ENCODE measurements around the gene PTPRJ. TPM values are rescaled to one million over a fixed set of nuclear protein-coding genes. Genes with fewer than 3 reads are reported as not detected.

PTPRJ gene
- polyA plus RNA-seq, 1 donor from 2014 or later = 8.6 TPM

DNA sequence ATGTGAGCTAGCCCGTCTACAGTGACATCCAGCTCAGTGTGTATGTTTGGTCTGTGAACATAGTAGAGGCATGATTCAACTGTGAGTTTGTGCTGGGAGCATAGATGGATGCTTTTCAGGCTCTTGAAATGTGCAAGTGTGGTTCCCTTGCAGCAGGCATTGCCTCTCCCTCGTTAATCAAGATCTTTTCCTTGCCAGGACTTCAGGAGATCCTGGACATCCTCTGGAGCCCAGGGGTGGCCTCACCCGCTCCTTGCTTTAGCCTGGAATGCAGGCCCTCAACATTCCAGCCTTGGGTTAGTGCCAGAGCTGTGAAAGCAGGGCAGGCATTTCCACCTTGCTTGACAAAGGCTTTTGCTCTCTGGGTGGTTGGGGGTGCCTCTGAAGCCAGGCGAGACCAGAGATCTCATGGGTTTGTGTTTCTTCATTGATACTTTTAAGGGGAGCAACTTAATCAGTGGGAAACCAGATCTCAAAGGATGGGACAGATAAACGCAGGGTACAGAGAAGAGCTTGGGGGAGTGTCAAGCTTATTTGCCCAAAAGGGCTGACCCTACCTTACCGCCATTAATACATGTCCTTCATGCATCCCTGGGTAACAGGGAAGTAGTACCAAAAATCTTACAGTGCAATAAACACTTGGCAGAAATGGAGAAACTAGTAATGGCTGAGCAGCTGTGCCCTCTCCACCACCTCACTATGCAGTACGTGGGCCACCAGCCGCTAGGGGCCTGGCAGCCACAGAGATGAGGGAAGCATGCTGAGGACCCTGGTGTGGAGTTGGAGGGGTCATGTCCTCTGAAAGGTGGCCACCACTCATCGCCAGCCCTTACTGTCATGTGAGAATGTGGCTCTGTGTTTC lies 72.1 kb downstream of the PTPRJ start:
- no peaks in the 10 kb centered on the region for H3K79me2 ChIP-seq (replicated peaks; ENCODE audit: insufficient read depth, low read length)
- no peaks in the 10 kb centered on the region for H3K36me3 ChIP-seq (ENCODE audit: insufficient read depth, low read length)
- no peaks in the 10 kb centered on the region for H3K9me3 ChIP-seq (ENCODE audit: low read length)
- H3K4me2 ChIP-seq (ENCODE audit: low read length) = no peak overlapping the region
- no peaks in the 10 kb centered on the region for H3F3A ChIP-seq (ENCODE audit: insufficient read depth, low read length, poor library complexity, severe bottlenecking)
- H3K27me3 ChIP-seq (ENCODE audit: insufficient read depth, low read depth, low read length) = no peaks in the 10 kb centered on the region
- TF ChIP-seq MXI1 (conservative IDR thresholded peaks at IDR 0.05; ENCODE audit: poor library complexity, severe bottlenecking) (no peak), EP300 (conservative IDR thresholded peaks at IDR 0.05; ENCODE audit: poor library complexity, severe bottlenecking) (no peak), CTCF (IDR thresholded peaks at IDR 0.05; ENCODE audit: poor library complexity, severe bottlenecking) (no peak), TAF1 (IDR thresholded peaks at IDR 0.05; ENCODE audit: low read depth) (no peak), POLR2AphosphoS5 (IDR thresholded peaks at IDR 0.05) (no peak)
- no peak overlapping the region for H3K27ac ChIP-seq (ENCODE audit: low read length)
- H2AFZ ChIP-seq (ENCODE audit: low read depth, low read length) = no peak overlapping the region
- H4K20me1 ChIP-seq (ENCODE audit: insufficient read depth) = no peaks in the 10 kb centered on the region
- no peak overlapping the region for H3K4me3 ChIP-seq (ENCODE audit: low read length)
- H3K9ac ChIP-seq (ENCODE audit: low read length) = no peak overlapping the region
- H3K9me2 ChIP-seq (ENCODE audit: insufficient read depth, low read length) = no peaks in the 10 kb centered on the region

DNA sequence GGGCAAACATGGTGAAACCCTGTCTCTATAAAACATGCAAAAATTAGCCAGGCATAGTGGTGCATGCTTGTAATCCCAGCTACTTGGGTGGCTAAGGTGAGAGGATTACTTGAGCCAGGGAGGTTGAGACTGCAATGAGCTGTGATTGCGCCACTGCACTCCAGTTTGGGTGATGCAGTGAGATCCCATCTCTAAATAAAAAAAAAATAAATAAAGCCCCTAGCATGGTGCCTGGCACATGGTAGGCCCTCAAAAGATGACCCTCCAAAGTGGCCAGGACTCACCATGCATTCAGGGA lies 74.6 kb downstream of the PTPRJ start:
- Histone ChIP-seq H3K9me2 (ENCODE audit: insufficient read depth, low read length) (no peaks in the 10 kb centered on the region), H3K4me3 (ENCODE audit: low read length) (no peak overlapping the region), H3K27ac (ENCODE audit: low read length) (no peak overlapping the region), H3K4me2 (ENCODE audit: low read length) (no peak overlapping the region), H3K9ac (ENCODE audit: low read length) (no peak overlapping the region), H3K36me3 (ENCODE audit: insufficient read depth, low read length) (no peaks in the 10 kb centered on the region), H3K27me3 (ENCODE audit: insufficient read depth, low read depth, low read length) (no peaks in the 10 kb centered on the region), H2AFZ (ENCODE audit: low read depth, low read length) (no peak overlapping the region), H3K9me3 (ENCODE audit: low read length) (no peaks in the 10 kb centered on the region), H4K20me1 (ENCODE audit: insufficient read depth) (no peaks in the 10 kb centered on the region), H3K79me2 (replicated peaks; ENCODE audit: insufficient read depth, low read length) (no peaks in the 10 kb centered on the region), H3F3A (ENCODE audit: insufficient read depth, low read length, poor library complexity, severe bottlenecking) (no peaks in the 10 kb centered on the region)
- TF ChIP-seq TAF1 (IDR thresholded peaks at IDR 0.05; ENCODE audit: low read depth) (no peak), REST (IDR thresholded peaks at IDR 0.05; ENCODE audit: borderline replicate concordance) (no peak), SMC3 (conservative IDR thresholded peaks at IDR 0.05; ENCODE audit: poor library complexity) (no peak), EZH2 (IDR thresholded peaks at IDR 0.05; ENCODE audit: borderline replicate concordance, insufficient read depth, low read length, poor library complexity, severe bottlenecking) (no peak), EP300 (conservative IDR thresholded peaks at IDR 0.05; ENCODE audit: poor library complexity, severe bottlenecking) (no peak), MXI1 (conservative IDR thresholded peaks at IDR 0.05; ENCODE audit: poor library complexity, severe bottlenecking) (no peak), RAD21 (conservative IDR thresholded peaks at IDR 0.05) (no peak), CTCF (IDR thresholded peaks at IDR 0.05; ENCODE audit: poor library complexity, severe bottlenecking) (no peak), POLR2AphosphoS5 (IDR thresholded peaks at IDR 0.05) (no peak)
